ENCODE results near the gene GH1.

DNA sequence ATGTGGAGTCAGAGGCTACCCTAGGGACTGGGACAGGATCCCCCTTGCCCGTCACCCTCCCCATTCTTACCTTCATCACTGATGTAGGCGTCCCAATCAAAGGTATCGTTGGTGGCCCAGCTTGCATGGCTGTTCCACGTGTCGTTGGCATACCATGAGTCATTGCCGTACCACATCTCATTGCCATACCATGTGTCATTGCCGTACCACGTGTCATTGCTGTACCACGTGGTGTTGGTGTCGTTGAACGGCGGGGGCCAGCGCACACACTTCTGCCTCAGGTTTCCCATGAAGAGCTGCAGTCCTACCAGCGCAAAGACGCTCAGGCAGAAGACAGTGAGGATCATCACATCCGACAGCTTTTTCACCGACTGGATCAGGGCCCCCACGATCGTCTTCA is 49.3 kb upstream of the GH1 start:
- TF ChIP-seq EZH2 (IDR thresholded peaks at IDR 0.05; ENCODE audit: borderline replicate concordance, low read depth, low read length, poor library complexity, severe bottlenecking): no peak
- TF ChIP-seq, protein P1, sequence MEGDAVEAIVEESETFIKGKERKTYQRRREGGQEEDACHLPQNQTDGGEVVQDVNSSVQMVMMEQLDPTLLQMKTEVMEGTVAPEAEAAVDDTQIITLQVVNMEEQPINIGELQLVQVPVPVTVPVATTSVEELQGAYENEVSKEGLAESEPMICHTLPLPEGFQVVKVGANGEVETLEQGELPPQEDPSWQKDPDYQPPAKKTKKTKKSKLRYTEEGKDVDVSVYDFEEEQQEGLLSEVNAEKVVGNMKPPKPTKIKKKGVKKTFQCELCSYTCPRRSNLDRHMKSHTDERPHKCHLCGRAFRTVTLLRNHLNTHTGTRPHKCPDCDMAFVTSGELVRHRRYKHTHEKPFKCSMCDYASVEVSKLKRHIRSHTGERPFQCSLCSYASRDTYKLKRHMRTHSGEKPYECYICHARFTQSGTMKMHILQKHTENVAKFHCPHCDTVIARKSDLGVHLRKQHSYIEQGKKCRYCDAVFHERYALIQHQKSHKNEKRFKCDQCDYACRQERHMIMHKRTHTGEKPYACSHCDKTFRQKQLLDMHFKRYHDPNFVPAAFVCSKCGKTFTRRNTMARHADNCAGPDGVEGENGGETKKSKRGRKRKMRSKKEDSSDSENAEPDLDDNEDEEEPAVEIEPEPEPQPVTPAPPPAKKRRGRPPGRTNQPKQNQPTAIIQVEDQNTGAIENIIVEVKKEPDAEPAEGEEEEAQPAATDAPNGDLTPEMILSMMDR (conservative IDR thresholded peaks at IDR 0.05; ENCODE audit: low read depth, low read length): no peak
